A549 (cell line): Measurements from ENCODE around the gene ZNF195. TPM values are rescaled to one million over a fixed set of nuclear protein-coding genes. Genes with fewer than 3 reads are reported as not detected.
"Not testable (repeated sequence)": the region's sequence is repeated elsewhere in the genome, so short reads cannot be mapped to it uniquely, and the experiment has no call there.

ENCODE experiments used
- ATAC-seq, 2 experiments: fragments of 200-7000 bp in 1 of 2; fragments of >200 bp in 1 of 2; cut with Nextera tagmentation in 1 of 2; cut with Tn5 transposase in 1 of 2; 3 replicates each; pipeline versions ENCODE4 v1.8.0 to v1.9.1; 2018 to 2020; ENCODE audit warnings: mild to moderate bottlenecking in 1 of 2, moderate library complexity in 1 of 2
- CTCF ChIA-PET: fragments of 300-600 bp; sonication (Branson Sonifier 250); formaldehyde crosslinking; extraction: SDS; loops from one replicate; lab custom pipeline; 2021; ENCODE audit warnings: antibody characterized with exemption, inconsistent platforms; lab: Yijun Ruan, JAX
- POLR2A ChIA-PET: fragments of 350-600 bp; formaldehyde crosslinking; extraction: SDS; loops from one replicate; lab custom pipeline; 2021; ENCODE audit warnings: antibody characterized with exemption, inconsistent platforms; lab: Yijun Ruan, JAX
- DNase-seq, 2 experiments: peaks; one replicate each; pipeline versions ENCODE4 v3.0.0 to v3.0.0-alpha.2; 2011 to 2016; ENCODE audit warnings: low read depth in 1 of 2, low spot score in 1 of 2
- FAIRE-seq: peaks from 2 replicates; lab custom pipeline; 2011; peaks lifted over from hg19 to GRCh38; lab: Jason Lieb, UNC
- H3K27ac ChIP-seq, 2 experiments: fragments of >200 bp; sonication (Bioruptor Twin); formaldehyde crosslinking; 3 replicates each; pipeline ENCODE4 v1.5.1; 2016 to 2017
- H3K4me1 ChIP-seq: fragments of >200 bp; sonication (Bioruptor Twin); formaldehyde crosslinking; 3 replicates; pipeline ENCODE4 v1.6.1; 2016
- H3K4me2 ChIP-seq: fragments of >200 bp; sonication (Bioruptor Twin); formaldehyde crosslinking; 3 replicates; pipeline ENCODE4 v1.6.1; 2016
- H3K4me3 ChIP-seq: fragments of >200 bp; sonication (Bioruptor Twin); formaldehyde crosslinking; 3 replicates; pipeline ENCODE4 v1.5.1; 2016
- H3K9me3 ChIP-seq: fragments of >200 bp; sonication (Bioruptor Twin); formaldehyde crosslinking; 3 replicates; pipeline ENCODE4 v1.6.1; 2016
- CBX2 ChIP-seq: fragments of 200-600 bp; sonication (generic); IDR thresholded peaks from 2 replicates; pipeline ENCODE4 v1.6.1; 2016; ENCODE audit warnings: low read depth, mild to moderate bottlenecking, borderline replicate concordance
- CEBPB ChIP-seq, 2 experiments: fragments of >200 bp in 1 of 2; sonication (Bioruptor Twin) in 1 of 2; formaldehyde crosslinking in 1 of 2; IDR thresholded peaks; 2 replicates each; pipeline ENCODE4 v1.6.1; 2012 to 2016
- CHD4 ChIP-seq: fragments of 200-600 bp; sonication (generic); IDR thresholded peaks from 2 replicates; pipeline ENCODE4 v1.6.1; 2016; ENCODE audit warnings: antibody characterized with exemption, mild to moderate bottlenecking, borderline replicate concordance
- EHF ChIP-seq: fragments of 250-450 bp; sonication (Bioruptor Pico); IDR thresholded peaks from 2 replicates; pipeline ENCODE4 v1.5.0; 2020; ENCODE audit warnings: mild to moderate bottlenecking
- EP300 ChIP-seq, 2 experiments: fragments of >200 bp; sonication (Bioruptor Twin); formaldehyde crosslinking; IDR thresholded peaks; 2 replicates in 1 of 2; 3 replicates in 1 of 2; pipeline ENCODE4 v1.6.1; 2016 to 2017
- FOXS1 ChIP-seq: fragments of 250-450 bp; sonication (Bioruptor Pico); IDR thresholded peaks from 2 replicates; pipeline ENCODE4 v1.5.0; 2020; ENCODE audit warnings: mild to moderate bottlenecking, moderate library complexity
- HOXA7 ChIP-seq: fragments of 250-450 bp; sonication (Bioruptor Pico); IDR thresholded peaks from 2 replicates; pipeline ENCODE4 v1.5.0; 2020; ENCODE audit warnings: mild to moderate bottlenecking, moderate library complexity
- JUN ChIP-seq, 2 experiments: fragments of >200 bp; sonication (Bioruptor Twin); formaldehyde crosslinking; IDR thresholded peaks; 2 replicates in 1 of 2; 3 replicates in 1 of 2; pipeline ENCODE4 v1.6.1; 2016 to 2017
- JUNB ChIP-seq: fragments of >200 bp; sonication (Bioruptor Twin); formaldehyde crosslinking; IDR thresholded peaks from 2 replicates; pipeline ENCODE4 v1.6.1; 2016
- MYC ChIP-seq: IDR thresholded peaks from 2 replicates; pipeline ENCODE4 v1.6.1; 2012; ENCODE audit warnings: mild to moderate bottlenecking, inconsistent platforms, low read length, improper control_type of control experiment, borderline replicate concordance
- NFE2L2 ChIP-seq: fragments of 150-350 bp; conservative IDR thresholded peaks from 2 replicates; pipeline ENCODE4 v1.6.1; 2014; ENCODE audit warnings: low read length
- NR3C1 ChIP-seq: fragments of >200 bp; sonication (Bioruptor Twin); formaldehyde crosslinking; IDR thresholded peaks from 3 replicates; pipeline ENCODE4 v1.6.1; 2017
- PHF8 ChIP-seq: fragments of 200-600 bp; sonication (generic); IDR thresholded peaks from 2 replicates; pipeline ENCODE4 v1.6.1; 2016; ENCODE audit warnings: low read depth, mild to moderate bottlenecking, antibody characterized with exemption, moderate library complexity, borderline replicate concordance
- RFX5 ChIP-seq: fragments of 450-650 bp; IDR thresholded peaks from 2 replicates; pipeline ENCODE4 v1.7.1; 2014; ENCODE audit warnings: antibody characterized with exemption, mild to moderate bottlenecking, moderate library complexity
- TFCP2L1 ChIP-seq: fragments of 250-450 bp; sonication (Bioruptor Pico); IDR thresholded peaks from 2 replicates; pipeline ENCODE4 v1.5.0; 2021; ENCODE audit warnings: mild to moderate bottlenecking
- ZNF302 ChIP-seq: fragments of 250-450 bp; sonication (Bioruptor Pico); IDR thresholded peaks from 2 replicates; pipeline ENCODE4 v1.9.0; 2021; ENCODE audit warnings: inconsistent platforms, mild to moderate bottlenecking, moderate library complexity
- ZSCAN20 ChIP-seq: fragments of 250-450 bp; sonication (Bioruptor Pico); IDR thresholded peaks from 2 replicates; pipeline ENCODE4 v1.8.0; 2022; ENCODE audit warnings: mild to moderate bottlenecking, moderate library complexity
- WGBS: methylation state at CpG from one replicate; pipeline ENCODE4 v1.1.6; 2017; ENCODE audit errors: missing lambda C conversion rate; 5-methylcytosine and 5-hydroxymethylcytosine counted together
- polyA plus RNA-seq, 4 experiments: library from polyadenylated mRNA; depleted of rRNA in 3 of 4; stranded (reverse); fragments of >200 nt; fragmentation: RNase III in 1 of 4; extraction: RNeasy Plus Mini Kit Qiagen cat#74134 plus additional on column Dnase treatment in 1 of 4; gene quantifications; 2 replicates in 3 of 4; 3 replicates in 1 of 4; pipeline ENCODE4 v1.2.3, GENCODE V29; 2011 to 2017
- TF ChIP-seq, protein P1 (sequence below): fragments of >200 bp; sonication (Bioruptor Twin); formaldehyde crosslinking; IDR thresholded peaks from 3 replicates; pipeline ENCODE4 v1.6.1; 2016
- TF ChIP-seq, protein P2 (sequence below): fragments of 450-650 bp; IDR thresholded peaks from 2 replicates; pipeline ENCODE4 v1.6.1; 2014; ENCODE audit warnings: antibody characterized with exemption
- TF ChIP-seq, protein P3 (sequence below): fragments of 250-450 bp; sonication (Bioruptor Pico); IDR thresholded peaks from 2 replicates; pipeline ENCODE4 v1.5.0; 2020; ENCODE audit warnings: low read depth, mild to moderate bottlenecking, moderate library complexity
- TF ChIP-seq, protein P4 (sequence below): IDR thresholded peaks from 2 replicates; pipeline ENCODE4 v1.6.1; 2012; ENCODE audit warnings: low read depth, borderline replicate concordance

The ZNF195 gene
- polyA plus RNA-seq, 2 of the 4 experiments (the other 2 are of a cell fraction) = 17.3 to 30.9 TPM

DNA sequence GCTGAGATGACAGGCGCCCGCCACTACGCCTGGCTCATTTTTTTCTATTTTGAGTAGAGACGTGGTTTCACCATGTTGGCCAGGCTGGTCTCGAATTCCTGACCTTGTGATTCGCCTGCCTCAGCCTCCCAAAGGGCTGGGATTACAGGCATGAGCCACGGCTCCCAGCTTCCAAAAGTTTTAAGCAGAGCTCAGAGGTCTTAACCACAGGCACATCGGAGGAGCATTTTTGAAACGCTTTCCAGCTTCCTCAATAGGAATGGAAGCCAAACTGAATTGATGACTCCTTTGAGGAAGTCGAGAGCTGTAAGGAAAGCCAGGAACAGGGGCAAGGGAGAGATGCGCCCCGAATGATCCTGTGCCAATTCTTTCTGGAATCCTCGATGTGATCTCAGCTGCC is 14.5 kb upstream of the ZNF195 start:
- DNase-seq, POLR2A ChIA-PET, ATAC-seq, H3K9me3 ChIP-seq, FAIRE-seq, H3K27ac ChIP-seq, H3K4me3 ChIP-seq, H3K4me1 ChIP-seq, H3K4me2 ChIP-seq: not testable (repeated sequence)
- 48% methylated on average over 13 of the region's 13 CpGs for WGBS
- CTCF ChIA-PET = interaction anchor here (1.0 kb wide), 1 partner anchor 15 kb away, joined by 4 read pairs; no protein-coding TSS in a partner anchor

DNA sequence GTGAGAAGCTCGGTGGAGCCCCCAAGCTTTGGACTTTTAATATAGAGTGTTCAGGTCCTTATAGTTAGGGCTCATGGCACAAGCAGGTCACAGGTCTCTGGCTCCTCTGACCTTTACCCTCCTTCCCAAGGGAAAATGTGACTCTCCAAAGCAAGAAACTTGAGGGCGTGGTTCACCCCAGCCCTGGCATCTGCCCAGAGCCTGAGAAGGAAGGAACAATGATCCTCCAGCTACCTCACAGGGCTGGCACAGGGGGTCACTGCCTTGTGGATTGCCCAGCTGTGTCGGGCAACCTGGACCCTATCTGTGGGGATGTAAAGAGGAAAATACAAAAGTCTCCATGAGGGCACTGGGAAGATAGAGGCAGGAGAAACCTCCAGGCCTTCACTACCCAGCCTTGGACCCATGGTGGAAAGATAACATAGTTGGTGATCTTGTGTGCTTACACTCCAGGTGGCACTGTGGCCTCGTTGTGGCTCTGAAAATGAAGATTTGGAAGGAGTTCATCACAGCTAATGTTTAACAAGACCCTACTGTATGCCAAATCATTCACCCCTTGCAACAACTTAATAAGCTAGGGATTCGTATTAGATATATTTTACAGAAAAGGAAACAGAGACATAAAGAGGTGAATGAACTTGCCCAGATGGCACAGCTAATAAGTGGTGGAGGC is 3.8 kb upstream of the ZNF195 start:
- H3K27ac ChIP-seq = no peak overlapping the region
- H3K4me2 ChIP-seq = no peak overlapping the region
- POLR2A ChIA-PET = no interaction called here
- WGBS = 45% methylated on average over 5 of the region's 5 CpGs
- CTCF ChIA-PET = interaction anchor here (1.6 kb wide), 1 partner anchor 11 kb away, joined by 3 read pairs; no protein-coding TSS in a partner anchor
- H3K4me3 ChIP-seq = no peak overlapping the region
- ATAC-seq = no peak
- TF ChIP-seq ZNF302 (CRISPR knock-in tag) (no peak), TFCP2L1 (no peak), JUN (IDR thresholded peaks at IDR 0.05) (no peak), CBX2 (no peak), FOXS1 (no peak), PHF8 (no peak)
- TF ChIP-seq, protein P1, sequence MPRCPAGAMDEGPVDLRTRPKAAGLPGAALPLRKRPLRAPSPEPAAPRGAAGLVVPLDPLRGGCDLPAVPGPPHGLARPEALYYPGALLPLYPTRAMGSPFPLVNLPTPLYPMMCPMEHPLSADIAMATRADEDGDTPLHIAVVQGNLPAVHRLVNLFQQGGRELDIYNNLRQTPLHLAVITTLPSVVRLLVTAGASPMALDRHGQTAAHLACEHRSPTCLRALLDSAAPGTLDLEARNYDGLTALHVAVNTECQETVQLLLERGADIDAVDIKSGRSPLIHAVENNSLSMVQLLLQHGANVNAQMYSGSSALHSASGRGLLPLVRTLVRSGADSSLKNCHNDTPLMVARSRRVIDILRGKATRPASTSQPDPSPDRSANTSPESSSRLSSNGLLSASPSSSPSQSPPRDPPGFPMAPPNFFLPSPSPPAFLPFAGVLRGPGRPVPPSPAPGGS = no peak
- H3K4me1 ChIP-seq = no peaks in the 10 kb centered on the region
- no peak for FAIRE-seq
- DNase-seq = no peak
- peaks cover 36% of the 10 kb centered on the region for H3K9me3 ChIP-seq

DNA sequence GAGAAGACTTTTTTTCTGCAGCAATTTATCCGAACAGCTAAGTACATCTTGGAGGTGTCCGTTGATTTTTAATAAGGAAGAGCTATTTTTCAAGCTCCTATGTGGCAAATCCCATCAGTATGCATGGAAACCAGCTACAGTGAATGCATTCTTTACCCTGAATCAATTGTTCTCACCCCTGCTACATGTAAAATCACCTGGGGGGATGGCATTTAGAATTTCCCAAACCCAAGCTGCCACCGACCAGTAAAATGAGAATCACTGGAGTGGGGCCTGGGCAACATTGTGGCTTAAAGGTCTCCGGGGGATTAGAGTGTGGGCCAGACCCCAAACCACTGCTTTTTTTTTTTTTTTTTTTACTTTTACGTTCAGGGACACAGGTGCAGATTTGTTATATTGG is 2.8 kb upstream of the ZNF195 start:
- CTCF ChIA-PET = interaction anchor here (0.9 to 1.6 kb wide), 2 partner anchors 10 to 27 kb away, joined by 3 read pairs; no protein-coding TSS in a partner anchor
- DNase-seq (no peak), ATAC-seq (no peak), FAIRE-seq (no peak)
- Histone ChIP-seq H3K4me1 (no peaks in the 10 kb centered on the region), H3K9me3 (peaks cover 44% of the 10 kb centered on the region), H3K4me3 (no peak overlapping the region), H3K4me2 (no peak overlapping the region), H3K27ac (no peak overlapping the region)
- TF ChIP-seq NR3C1 (no peak), CEBPB (IDR thresholded peaks at IDR 0.05) (no peak), ZSCAN20 (CRISPR knock-in tag) (no peak), NFE2L2 (no peak), RFX5 (no peak), EHF (no peak), JUNB (no peak), CHD4 (no peak), ZNF302 (CRISPR knock-in tag) (no peak), JUN (IDR thresholded peaks at IDR 0.05) (no peak), MYC (no peak), HOXA7 (CRISPR knock-in tag) (no peak), EP300 (IDR thresholded peaks at IDR 0.05) (no peak)
- TF ChIP-seq, protein P2, sequence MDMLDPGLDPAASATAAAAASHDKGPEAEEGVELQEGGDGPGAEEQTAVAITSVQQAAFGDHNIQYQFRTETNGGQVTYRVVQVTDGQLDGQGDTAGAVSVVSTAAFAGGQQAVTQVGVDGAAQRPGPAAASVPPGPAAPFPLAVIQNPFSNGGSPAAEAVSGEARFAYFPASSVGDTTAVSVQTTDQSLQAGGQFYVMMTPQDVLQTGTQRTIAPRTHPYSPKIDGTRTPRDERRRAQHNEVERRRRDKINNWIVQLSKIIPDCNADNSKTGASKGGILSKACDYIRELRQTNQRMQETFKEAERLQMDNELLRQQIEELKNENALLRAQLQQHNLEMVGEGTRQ = no peak
- TF ChIP-seq, protein P3, sequence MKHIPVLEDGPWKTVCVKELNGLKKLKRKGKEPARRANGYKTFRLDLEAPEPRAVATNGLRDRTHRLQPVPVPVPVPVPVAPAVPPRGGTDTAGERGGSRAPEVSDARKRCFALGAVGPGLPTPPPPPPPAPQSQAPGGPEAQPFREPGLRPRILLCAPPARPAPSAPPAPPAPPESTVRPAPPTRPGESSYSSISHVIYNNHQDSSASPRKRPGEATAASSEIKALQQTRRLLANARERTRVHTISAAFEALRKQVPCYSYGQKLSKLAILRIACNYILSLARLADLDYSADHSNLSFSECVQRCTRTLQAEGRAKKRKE (CRISPR knock-in tag) = no peak
- TF ChIP-seq, protein P4, sequence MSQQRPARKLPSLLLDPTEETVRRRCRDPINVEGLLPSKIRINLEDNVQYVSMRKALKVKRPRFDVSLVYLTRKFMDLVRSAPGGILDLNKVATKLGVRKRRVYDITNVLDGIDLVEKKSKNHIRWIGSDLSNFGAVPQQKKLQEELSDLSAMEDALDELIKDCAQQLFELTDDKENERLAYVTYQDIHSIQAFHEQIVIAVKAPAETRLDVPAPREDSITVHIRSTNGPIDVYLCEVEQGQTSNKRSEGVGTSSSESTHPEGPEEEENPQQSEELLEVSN = no peak
- WGBS = 56% methylated on average over 5 of the region's 5 CpGs
- POLR2A ChIA-PET = no interaction called here
